GM21526 (cell line): Measurements from ENCODE around the gene MKX.

Experiments
- ATAC-seq: cut with Tn5 transposase; IDR thresholded peaks from one replicate; pipeline ENCODE4 v1.9.1; 2021; ENCODE audit warnings: moderate library complexity; ENCODE audit not compliant: unreplicated experiment, low FRiP score

The MKX gene

DNA sequence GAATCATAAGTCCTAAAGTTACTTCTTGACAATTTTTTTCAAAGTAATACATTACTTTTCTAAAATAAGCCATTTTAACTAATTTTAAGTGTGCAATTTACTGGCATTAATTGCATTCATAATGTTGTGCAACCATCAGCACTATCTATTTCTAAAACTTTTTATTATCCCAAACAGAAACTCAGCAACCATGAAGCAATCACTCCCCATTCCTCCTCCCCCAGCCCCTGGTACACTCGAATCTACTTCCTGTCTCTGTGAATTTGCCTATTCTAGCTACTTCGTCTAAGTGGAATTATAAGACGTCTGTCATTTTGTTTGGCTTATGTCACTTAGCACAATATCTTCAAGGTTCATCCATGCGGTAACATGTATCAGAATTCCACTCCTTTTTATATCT is 84.9 kb downstream of the MKX start:
- no peak for ATAC-seq

DNA sequence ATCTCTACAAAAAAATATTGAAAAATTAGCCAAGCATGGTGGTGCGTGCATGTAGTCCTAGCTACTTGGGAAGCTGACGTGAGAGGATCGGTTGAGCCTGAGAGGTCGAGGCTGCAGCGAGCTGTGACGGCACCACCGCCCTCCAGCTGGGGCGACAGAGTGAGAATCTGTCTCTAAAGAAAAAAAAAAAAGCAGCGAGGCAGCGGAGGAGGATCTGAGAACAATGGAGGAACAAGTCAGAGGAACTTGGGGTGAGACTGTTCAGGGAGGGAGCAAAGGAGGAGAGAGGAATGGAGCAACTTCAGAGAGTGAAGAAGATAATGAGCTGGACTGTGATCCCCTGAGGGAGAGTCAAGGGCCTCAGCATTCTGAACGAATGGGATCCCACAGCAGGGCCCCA is 85.4 kb downstream of the MKX start:
- ATAC-seq: no peak

DNA sequence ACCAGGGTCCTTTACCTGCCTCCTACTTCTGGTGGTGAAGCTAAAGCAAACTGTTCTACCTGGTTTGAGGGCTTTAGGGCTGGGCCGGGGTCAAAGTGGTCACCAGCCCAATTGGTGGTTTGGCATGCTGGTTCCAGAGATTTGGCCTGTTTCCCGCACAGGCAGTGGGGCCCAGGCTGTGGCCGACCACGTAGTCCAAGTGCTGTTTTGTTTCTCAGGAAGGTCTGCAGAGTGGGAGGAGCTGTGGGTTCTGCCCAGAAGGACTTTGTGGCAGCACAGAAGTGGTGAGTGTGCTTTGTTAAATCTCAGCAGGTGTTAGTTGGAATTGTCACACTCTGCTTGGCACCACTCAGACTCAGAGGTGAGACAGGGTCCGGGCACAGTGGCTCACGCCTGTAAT is 85.8 kb downstream of the MKX start:
- no peak for ATAC-seq

- ATAC-seq: no peak
Measured at GRCh38 chr10:27658788-27659187, 86.8 kb downstream of the MKX start.

DNA sequence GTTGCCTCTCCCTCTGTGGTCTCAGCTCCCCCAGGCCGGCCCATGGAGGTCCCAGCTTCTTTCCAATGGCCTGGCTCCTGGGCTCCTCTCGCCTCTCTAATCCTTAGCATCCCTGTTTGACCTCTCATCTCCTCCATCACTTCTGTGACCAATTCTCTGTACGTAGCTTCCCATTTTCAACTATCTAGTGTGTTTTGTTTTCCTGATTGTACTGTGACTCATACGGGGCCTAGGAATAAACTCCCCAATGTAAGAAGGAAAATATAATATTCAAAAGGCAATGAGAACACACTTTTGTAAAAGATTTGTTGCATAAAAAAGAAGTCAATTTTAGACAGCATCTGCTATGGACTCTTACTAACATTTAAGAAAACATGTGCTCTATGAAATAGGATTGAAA is 90.3 kb downstream of the MKX start:
- no peak for ATAC-seq

GRCh38 chr10:27654284-27654683 is 91.3 kb downstream of the MKX start:
- no peak for ATAC-seq

GRCh38 chr10:27646604-27647175 is 98.9 kb downstream of the MKX start:
- no peak for ATAC-seq

- ATAC-seq: no peak
Measured at GRCh38 chr10:27646194-27646593, 99.4 kb downstream of the MKX start.

DNA sequence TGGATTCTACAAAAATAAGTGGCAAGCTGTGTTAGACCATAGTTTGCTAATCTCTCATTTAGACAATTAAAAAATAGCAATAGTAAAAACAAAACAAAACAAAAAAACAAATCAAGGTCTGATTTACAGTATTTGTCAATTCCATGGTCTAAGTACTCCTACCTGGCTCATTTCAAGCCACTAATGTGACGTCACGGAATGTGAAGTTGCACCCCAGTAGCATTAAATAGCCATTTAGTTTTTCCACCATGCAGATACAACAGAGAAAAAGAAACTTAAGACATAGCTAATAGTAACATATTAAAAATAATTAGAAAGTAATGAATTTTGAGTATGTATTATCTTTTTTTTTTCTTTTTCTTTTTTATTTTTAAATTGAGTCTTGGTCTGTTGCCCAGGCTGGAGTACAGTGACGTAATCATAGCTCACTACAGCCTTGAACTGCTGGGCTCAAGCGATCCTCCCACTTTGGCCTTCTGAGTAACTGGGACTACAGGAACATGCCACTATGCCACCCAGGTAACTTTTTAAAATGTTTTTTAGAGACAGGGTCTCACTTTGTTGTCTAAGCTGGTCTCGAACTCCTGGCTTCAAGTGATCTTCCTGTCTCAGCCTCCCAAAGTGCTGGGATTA is 101.2 kb downstream of the MKX start:
- ATAC-seq: no peak

GRCh38 chr10:27643301-27643700 is 102.3 kb downstream of the MKX start:
- no peak for ATAC-seq

DNA sequence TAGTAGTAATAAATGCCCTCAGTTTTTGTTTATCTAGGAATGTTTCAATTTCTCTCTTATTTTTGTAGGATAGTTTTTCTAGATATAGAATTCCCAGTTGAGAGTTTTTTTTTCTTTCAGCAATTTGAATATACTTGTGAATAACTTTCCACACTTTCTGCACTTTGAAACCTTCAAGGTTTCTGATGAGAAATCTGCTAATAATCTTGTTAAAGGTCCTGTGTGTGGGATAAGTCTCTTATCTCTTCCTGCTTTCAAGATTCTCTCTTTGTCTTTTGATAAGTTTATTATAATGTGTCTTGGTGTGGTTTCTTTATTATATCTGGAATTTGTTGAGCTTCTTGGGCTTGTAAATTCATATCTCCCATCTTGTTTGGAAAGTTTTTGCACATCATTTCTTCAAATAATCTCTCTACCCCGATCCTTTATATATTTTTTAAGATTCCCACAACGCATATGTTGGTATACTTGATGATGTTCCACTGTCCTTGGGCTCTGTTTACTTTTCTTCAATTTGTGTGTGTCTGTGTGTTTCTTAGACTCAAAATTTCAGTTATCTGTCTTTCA is 103.5 kb downstream of the MKX start:
- no peak for ATAC-seq

DNA sequence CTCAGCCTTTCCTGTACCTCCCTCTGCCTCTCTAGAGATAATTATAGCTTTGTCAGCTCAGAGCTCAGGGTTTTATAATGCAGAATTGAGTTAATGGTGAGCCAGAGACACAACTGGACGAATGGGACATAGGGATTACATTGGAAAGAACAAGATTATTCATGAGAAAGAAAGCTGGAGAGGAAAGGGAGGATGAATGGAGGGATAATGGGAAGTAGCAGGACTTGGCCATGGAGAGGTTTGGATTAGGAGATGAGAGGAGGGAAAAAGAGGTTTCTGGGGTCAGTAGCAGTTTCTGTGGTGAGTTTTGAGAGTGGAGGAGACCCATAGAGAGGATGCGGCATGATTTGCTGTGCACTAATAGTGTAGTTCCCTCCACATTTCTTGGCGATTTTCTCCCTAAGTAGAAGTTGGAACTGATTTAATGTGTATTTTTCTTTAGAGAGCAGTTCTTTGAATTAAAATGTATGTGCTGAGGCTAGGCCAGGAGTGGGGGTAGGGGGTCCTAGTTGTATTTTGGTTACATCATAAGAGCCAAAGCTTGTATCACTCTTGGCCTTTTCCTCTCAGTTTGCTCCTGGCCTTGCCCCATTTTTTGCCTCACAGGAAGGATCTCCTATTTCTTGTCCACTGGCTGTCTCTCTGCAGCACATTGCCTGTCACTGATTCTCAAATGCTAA is 107.4 kb downstream of the MKX start:
- ATAC-seq: no peak

- ATAC-seq: no peak
Measured at GRCh38 chr10:27637601-27638000, 108.0 kb downstream of the MKX start.

DNA sequence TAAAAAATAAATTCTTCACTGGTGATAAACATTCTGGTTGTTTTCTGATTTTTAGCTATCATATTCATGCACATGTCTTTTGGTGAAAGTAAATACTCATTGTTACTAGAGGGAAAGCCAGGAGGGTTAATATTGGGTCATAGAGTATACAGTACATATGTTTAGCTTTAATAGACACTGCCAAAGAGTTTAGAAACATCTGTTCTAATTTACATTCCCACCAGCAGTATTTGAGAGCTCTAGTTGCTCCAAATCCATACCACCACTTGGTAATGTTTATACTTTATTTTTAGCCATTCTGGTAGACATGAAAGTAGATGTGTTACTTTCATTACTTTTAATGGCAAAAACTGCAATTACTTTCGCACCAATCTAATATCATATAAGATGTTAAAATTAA is 108.8 kb downstream of the MKX start:
- no peak for ATAC-seq

- ATAC-seq: no peak
Measured at GRCh38 chr10:27635699-27636270, 109.8 kb downstream of the MKX start.

DNA sequence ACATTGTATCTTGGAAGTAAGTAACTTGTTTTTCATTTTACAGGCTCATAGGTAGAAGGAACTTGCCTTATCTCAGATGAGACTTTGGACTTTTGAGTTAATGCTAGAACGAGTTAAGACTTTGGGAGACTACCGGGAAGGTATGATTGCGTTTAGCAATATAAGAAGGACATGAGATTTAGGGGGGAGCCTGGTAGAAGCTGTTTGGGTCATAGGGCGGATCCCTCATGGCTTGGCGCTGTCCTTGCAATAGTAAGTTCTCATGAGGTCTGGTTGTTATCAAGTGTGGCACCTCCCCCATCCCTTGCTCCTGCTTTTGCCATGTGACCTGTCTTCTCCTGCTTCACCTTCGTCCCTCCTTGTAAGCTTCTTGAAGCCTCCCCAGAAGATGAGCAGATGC is 110.3 kb downstream of the MKX start:
- ATAC-seq: no peak

GRCh38 chr10:27628621-27629020 is 117.0 kb downstream of the MKX start:
- no peak for ATAC-seq

DNA sequence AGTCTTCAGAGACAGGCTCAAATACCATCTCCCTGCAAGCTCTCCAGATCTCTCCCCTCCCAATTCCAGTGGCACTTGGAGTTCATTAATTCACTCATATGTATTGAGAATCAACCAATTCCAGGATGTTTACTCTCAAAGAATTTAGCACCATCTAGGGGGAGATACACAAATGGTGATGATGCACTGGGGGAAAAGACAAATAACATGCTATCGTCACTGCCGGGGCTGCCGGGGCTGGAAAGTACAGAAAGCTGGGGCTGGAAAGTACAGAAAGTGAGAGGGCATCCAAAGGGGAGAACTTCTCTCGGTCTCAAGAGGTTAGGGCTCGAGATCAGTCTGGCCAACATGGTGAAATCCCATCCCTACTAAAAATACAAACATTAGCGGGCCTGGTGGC is 118.7 kb downstream of the MKX start:
- ATAC-seq: no peak

GRCh38 chr10:27625452-27626211 is 120.0 kb downstream of the MKX start:
- ATAC-seq: no peak

DNA sequence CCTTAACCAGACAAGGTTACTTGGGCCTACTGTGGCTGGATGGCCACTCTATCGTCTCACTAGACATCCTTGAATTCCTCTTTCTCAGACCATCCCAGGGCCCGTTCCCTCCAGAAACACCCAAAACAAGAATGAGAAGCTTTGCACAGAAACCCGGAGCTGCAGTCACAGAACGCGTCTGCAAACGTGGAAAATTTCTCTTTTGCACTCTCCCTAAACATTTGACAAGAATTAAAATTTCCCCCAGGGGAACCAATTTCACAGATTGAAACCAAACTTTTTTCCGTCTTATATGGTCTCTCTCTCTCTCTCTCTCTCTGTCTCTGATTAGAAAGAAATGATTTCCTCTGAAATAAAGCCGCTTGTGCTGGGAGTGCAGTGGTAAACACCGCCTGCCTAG is 120.7 kb downstream of the MKX start:
- no peak for ATAC-seq
